ENCODE measurements around the gene PHC2. TPM values are rescaled to one million over a fixed set of nuclear protein-coding genes. Genes with fewer than 3 reads are reported as not detected.

Gene PHC2
- total RNA-seq, 1 donor from 2014 or later: 135 TPM

DNA sequence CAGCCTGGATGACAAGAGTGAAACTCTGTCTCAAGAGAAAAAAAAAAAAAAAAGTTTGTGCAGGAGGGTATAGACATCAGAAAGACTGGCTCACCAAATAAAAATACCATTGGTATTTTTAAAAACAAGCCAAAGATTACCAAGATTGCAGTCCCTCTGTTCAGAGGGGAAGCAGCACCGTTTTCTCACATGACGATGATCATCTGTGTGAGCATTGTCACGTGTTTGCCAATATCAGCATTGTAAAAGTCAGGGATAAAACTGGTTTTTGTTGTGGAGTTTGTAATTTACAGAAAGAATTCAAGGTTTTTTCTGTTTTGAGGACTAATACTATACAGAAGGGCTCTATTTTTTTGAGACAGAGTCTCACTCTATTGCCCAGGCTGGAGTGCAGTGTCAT, 148.1 kb downstream of the PHC2 start:
- H3K4me1 Mint-ChIP-seq (ENCODE audit: low read depth): peaks cover 18% of the 10 kb centered on the region
- DNase-seq (ENCODE audit: low spot score, unreplicated experiment): no peak
- H3K36me3 Mint-ChIP-seq (ENCODE audit: insufficient read depth): peaks cover 28% of the 10 kb centered on the region
- no peak overlapping the region for H3K4me3 Mint-ChIP-seq (ENCODE audit: low read depth)
- H3K9me3 Mint-ChIP-seq (ENCODE audit: low read depth): no peaks in the 10 kb centered on the region
- H3K27ac Mint-ChIP-seq: no peak overlapping the region
- TF ChIP-seq, protein P1, sequence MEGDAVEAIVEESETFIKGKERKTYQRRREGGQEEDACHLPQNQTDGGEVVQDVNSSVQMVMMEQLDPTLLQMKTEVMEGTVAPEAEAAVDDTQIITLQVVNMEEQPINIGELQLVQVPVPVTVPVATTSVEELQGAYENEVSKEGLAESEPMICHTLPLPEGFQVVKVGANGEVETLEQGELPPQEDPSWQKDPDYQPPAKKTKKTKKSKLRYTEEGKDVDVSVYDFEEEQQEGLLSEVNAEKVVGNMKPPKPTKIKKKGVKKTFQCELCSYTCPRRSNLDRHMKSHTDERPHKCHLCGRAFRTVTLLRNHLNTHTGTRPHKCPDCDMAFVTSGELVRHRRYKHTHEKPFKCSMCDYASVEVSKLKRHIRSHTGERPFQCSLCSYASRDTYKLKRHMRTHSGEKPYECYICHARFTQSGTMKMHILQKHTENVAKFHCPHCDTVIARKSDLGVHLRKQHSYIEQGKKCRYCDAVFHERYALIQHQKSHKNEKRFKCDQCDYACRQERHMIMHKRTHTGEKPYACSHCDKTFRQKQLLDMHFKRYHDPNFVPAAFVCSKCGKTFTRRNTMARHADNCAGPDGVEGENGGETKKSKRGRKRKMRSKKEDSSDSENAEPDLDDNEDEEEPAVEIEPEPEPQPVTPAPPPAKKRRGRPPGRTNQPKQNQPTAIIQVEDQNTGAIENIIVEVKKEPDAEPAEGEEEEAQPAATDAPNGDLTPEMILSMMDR (IDR thresholded peaks at IDR 0.05; ENCODE audit: unreplicated experiment): no peak
- H3K27me3 Mint-ChIP-seq: no peaks in the 10 kb centered on the region

DNA sequence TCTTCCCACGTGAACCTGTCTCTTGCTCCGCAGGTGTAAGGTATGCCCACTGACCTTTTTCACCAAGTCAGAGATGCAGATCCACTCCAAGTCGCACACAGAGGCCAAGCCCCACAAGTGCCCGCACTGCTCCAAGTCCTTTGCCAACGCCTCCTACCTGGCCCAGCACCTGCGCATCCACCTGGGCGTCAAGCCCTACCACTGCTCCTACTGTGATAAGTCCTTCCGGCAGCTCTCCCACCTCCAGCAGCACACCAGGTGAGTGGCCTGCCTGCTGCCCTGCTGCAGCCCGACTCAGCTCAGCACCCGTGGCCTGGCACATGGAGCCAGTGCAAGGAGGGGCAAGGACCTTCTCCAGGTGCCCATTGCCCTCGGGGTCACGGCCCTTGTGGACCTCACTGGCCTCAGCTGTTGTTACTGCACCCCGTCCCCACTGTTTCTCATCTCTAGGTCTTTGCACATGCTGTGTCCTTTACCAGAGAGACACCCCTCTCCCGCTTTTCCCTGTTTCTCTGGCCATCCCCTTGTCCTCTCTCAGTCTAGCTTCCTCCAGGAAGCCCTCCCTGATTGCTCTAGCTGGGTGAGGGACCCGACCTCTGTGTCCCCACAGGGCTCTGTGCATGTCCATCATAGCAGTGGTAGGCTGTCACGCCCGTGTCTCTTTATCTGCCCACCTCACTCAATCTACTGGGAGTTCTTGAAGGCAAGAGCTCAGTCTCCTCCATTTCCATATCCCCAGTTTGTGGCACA, 149.2 kb downstream of the PHC2 start:
- H3K36me3 Mint-ChIP-seq (ENCODE audit: insufficient read depth): peaks cover 25% of the 10 kb centered on the region
- no peak overlapping the region for H3K27ac Mint-ChIP-seq
- TF ChIP-seq, protein P1 (IDR thresholded peaks at IDR 0.05; ENCODE audit: unreplicated experiment): no peak
- DNase-seq (ENCODE audit: low spot score, unreplicated experiment): no peak
- H3K9me3 Mint-ChIP-seq (ENCODE audit: low read depth): no peaks in the 10 kb centered on the region
- peaks cover 16% of the 10 kb centered on the region for H3K4me1 Mint-ChIP-seq (ENCODE audit: low read depth)
- H3K27me3 Mint-ChIP-seq: no peaks in the 10 kb centered on the region
- no peak overlapping the region for H3K4me3 Mint-ChIP-seq (ENCODE audit: low read depth)

DNA sequence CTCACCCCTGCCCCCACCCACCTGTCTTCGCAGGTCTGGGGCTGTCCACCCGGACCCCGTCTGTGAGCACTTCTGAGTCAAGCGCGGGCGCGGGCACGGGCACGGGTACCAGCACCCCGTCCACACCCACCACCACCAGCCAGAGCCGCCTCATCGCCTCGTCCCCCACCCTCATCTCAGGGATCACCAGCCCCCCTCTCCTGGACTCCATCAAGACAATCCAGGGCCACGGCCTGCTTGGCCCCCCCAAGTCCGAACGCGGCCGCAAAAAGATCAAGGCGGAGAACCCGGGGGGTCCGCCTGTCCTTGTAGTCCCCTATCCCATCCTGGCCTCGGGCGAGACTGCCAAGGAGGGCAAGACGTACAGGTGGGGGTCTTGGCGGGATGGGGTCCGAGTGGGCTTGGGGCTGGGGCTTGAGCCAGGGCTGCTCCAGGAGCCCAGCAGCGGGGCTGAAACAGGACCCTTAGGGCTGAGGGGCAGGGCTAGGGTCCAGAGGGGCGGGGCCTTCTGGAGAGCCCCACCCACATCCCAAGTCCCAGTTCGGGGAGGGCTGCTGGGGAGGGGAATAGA, 150.7 kb downstream of the PHC2 start:
- H3K27ac Mint-ChIP-seq: no peak overlapping the region
- no peaks in the 10 kb centered on the region for H3K9me3 Mint-ChIP-seq (ENCODE audit: low read depth)
- TF ChIP-seq, protein P1 (IDR thresholded peaks at IDR 0.05; ENCODE audit: unreplicated experiment): no peak
- no peak for DNase-seq (ENCODE audit: low spot score, unreplicated experiment)
- H3K27me3 Mint-ChIP-seq: no peaks in the 10 kb centered on the region
- no peak overlapping the region for H3K4me3 Mint-ChIP-seq (ENCODE audit: low read depth)
- H3K36me3 Mint-ChIP-seq (ENCODE audit: insufficient read depth): peaks cover 23% of the 10 kb centered on the region
- H3K4me1 Mint-ChIP-seq (ENCODE audit: low read depth): peaks cover 7% of the 10 kb centered on the region

DNA sequence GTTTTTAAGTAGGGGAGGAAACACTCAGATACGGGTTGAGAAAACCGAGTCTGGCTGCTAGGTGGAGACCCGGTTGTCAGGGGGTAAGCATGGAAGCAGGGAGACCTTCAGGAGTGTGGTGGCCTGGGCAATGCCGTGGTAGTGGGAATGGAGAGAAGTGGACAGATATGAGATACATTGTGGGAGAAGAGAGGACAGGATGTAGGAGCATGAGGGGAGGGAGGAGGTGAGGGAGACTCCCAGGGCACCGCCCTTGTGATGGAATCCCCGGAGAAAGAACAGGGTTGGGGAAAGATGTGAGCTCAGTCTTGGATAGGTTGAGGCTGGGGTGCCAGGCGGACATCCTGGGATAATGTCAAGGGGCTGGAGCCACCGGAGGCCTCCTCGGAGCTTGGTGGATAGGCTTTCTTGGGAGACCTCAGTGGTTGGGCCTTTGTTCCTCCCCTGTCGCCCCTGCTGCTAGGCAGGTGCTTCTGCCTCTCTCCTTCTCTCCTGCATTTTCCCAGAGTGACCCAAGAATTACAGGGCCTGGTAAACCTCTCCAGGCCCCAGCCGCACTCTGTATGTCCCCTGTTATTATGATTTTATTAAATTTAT, 153.3 kb downstream of the PHC2 start:
- no peak for DNase-seq (ENCODE audit: low spot score, unreplicated experiment)
- H3K27ac Mint-ChIP-seq: no peak overlapping the region
- peaks cover 16% of the 10 kb centered on the region for H3K36me3 Mint-ChIP-seq (ENCODE audit: insufficient read depth)
- peaks cover 1% of the 10 kb centered on the region for H3K4me1 Mint-ChIP-seq (ENCODE audit: low read depth)
- H3K27me3 Mint-ChIP-seq: no peaks in the 10 kb centered on the region
- H3K4me3 Mint-ChIP-seq (ENCODE audit: low read depth): no peak overlapping the region
- TF ChIP-seq, protein P1 (IDR thresholded peaks at IDR 0.05; ENCODE audit: unreplicated experiment): no peak
- no peaks in the 10 kb centered on the region for H3K9me3 Mint-ChIP-seq (ENCODE audit: low read depth)

DNA sequence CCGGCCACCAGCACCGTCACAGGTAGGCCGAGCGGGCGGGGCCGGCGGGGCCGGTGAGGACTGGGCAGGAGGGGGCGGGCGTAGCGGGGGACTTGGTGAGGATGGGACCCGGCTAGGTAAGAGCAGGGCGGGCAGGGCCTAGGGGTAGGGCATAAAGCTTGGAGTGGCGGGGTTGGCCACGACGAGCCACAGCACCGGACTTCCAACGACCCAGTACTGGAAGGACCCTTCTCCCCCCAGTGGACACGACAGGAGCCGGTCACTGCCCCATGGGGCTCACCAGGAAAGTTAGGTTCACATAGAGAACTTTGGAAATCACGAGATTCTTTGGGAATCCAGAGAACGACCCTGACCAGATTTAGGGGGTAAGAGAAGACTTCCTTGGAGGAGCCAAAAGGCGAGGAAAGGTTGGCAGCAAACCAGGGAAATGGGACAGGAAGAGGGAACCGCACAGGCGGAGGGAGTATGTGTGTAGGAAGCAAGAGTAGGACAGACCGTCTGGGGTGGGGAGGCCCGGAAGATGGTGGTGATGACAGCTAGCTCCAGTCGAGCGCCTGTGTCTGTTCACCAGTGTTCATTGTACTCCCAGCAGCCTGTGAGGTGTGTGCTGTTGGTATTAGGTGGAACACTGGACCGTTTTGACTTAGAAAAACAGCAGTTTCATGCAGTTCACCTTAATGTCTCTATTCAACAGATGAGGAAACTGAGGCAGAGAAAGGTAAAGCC, 154.2 kb downstream of the PHC2 start:
- Mint-ChIP-seq H3K27ac (peak overlapping the region; percentile 18), H3K4me1 (ENCODE audit: low read depth) (peaks cover 1% of the 10 kb centered on the region)

More for the DNA sequence above, 154.2 kb downstream of the PHC2 start:
- Mint-ChIP-seq H3K36me3 (ENCODE audit: insufficient read depth) (peaks cover 13% of the 10 kb centered on the region), H3K9me3 (ENCODE audit: low read depth) (no peaks in the 10 kb centered on the region), H3K4me3 (ENCODE audit: low read depth) (no peak overlapping the region), H3K27me3 (no peaks in the 10 kb centered on the region)
- no peak for DNase-seq (ENCODE audit: low spot score, unreplicated experiment)
- TF ChIP-seq, protein P1 (IDR thresholded peaks at IDR 0.05; ENCODE audit: unreplicated experiment): no peak

All from progenitor cell of endocrine pancreas (in vitro differentiated cells).